ENCODE data around the gene MEGF6.

Gene MEGF6

GRCh38 chr1:3522564-3523265 is 88.6 kb downstream of the MEGF6 start:
- H3K9me3 ChIP-seq (ENCODE audit: insufficient read depth, low read length) = no peaks in the 10 kb centered on the region
- H3K79me2 ChIP-seq (ENCODE audit: low read length) = no peaks in the 10 kb centered on the region
- no peaks in the 10 kb centered on the region for H3K27me3 ChIP-seq (ENCODE audit: low read depth, low read length)
- no peak overlapping the region for H3K4me2 ChIP-seq (ENCODE audit: low read length)
- no peak overlapping the region for H2AFZ ChIP-seq (ENCODE audit: low read depth, low read length)
- H3K27ac ChIP-seq (ENCODE audit: low read length) = no peak overlapping the region
- H4K20me1 ChIP-seq (ENCODE audit: insufficient read depth, low read length) = no peaks in the 10 kb centered on the region
- no peaks in the 10 kb centered on the region for H3K4me1 ChIP-seq (ENCODE audit: low read length)
- H3K9ac ChIP-seq (ENCODE audit: low read length) = no peak overlapping the region
- TF ChIP-seq CTCF (IDR thresholded peaks at IDR 0.05; ENCODE audit: low read depth, low read length) = no peak
- no peak for TF ChIP-seq EZH2phosphoT487 (IDR thresholded peaks at IDR 0.05; ENCODE audit: low read depth)
- no peaks in the 10 kb centered on the region for H3K36me3 ChIP-seq (replicated peaks; ENCODE audit: low read depth, low read length)
- no peak overlapping the region for H3K4me3 ChIP-seq (ENCODE audit: low read length)

GRCh38 chr1:3522112-3522511 is 89.2 kb downstream of the MEGF6 start:
- no peaks in the 10 kb centered on the region for H3K27me3 ChIP-seq (ENCODE audit: low read depth, low read length)
- no peaks in the 10 kb centered on the region for H3K4me1 ChIP-seq (ENCODE audit: low read length)
- H3K36me3 ChIP-seq (replicated peaks; ENCODE audit: low read depth, low read length) = no peaks in the 10 kb centered on the region
- H3K79me2 ChIP-seq (ENCODE audit: low read length) = no peaks in the 10 kb centered on the region
- H2AFZ ChIP-seq (ENCODE audit: low read depth, low read length) = no peak overlapping the region
- H3K4me3 ChIP-seq (ENCODE audit: low read length) = no peak overlapping the region
- no peak overlapping the region for H3K4me2 ChIP-seq (ENCODE audit: low read length)
- no peaks in the 10 kb centered on the region for H4K20me1 ChIP-seq (ENCODE audit: insufficient read depth, low read length)
- H3K27ac ChIP-seq (ENCODE audit: low read length) = no peak overlapping the region
- H3K9me3 ChIP-seq (ENCODE audit: insufficient read depth, low read length) = no peaks in the 10 kb centered on the region
- TF ChIP-seq EZH2phosphoT487 (IDR thresholded peaks at IDR 0.05; ENCODE audit: low read depth) (no peak), CTCF (IDR thresholded peaks at IDR 0.05; ENCODE audit: low read depth, low read length) (no peak)
- no peak overlapping the region for H3K9ac ChIP-seq (ENCODE audit: low read length)

- Histone ChIP-seq H3K27me3 (ENCODE audit: low read depth, low read length) (no peaks in the 10 kb centered on the region), H3K79me2 (ENCODE audit: low read length) (no peaks in the 10 kb centered on the region), H2AFZ (ENCODE audit: low read depth, low read length) (no peak overlapping the region), H3K4me3 (ENCODE audit: low read length) (no peak overlapping the region), H3K9ac (ENCODE audit: low read length) (no peak overlapping the region), H3K4me1 (ENCODE audit: low read length) (no peaks in the 10 kb centered on the region), H3K4me2 (ENCODE audit: low read length) (no peak overlapping the region), H4K20me1 (ENCODE audit: insufficient read depth, low read length) (no peaks in the 10 kb centered on the region), H3K9me3 (ENCODE audit: insufficient read depth, low read length) (no peaks in the 10 kb centered on the region), H3K27ac (ENCODE audit: low read length) (no peak overlapping the region), H3K36me3 (replicated peaks; ENCODE audit: low read depth, low read length) (no peaks in the 10 kb centered on the region)
- TF ChIP-seq EZH2phosphoT487 (IDR thresholded peaks at IDR 0.05; ENCODE audit: low read depth) (no peak), CTCF (IDR thresholded peaks at IDR 0.05; ENCODE audit: low read depth, low read length) (no peak)
Measured at GRCh38 chr1:3521426-3521825, 89.9 kb downstream of the MEGF6 start.

- Histone ChIP-seq H3K36me3 (replicated peaks; ENCODE audit: low read depth, low read length) (no peaks in the 10 kb centered on the region), H3K4me1 (ENCODE audit: low read length) (no peaks in the 10 kb centered on the region), H4K20me1 (ENCODE audit: insufficient read depth, low read length) (no peaks in the 10 kb centered on the region), H3K9me3 (ENCODE audit: insufficient read depth, low read length) (no peaks in the 10 kb centered on the region), H2AFZ (ENCODE audit: low read depth, low read length) (no peak overlapping the region), H3K27ac (ENCODE audit: low read length) (no peak overlapping the region), H3K4me2 (ENCODE audit: low read length) (no peak overlapping the region), H3K79me2 (ENCODE audit: low read length) (no peaks in the 10 kb centered on the region), H3K27me3 (ENCODE audit: low read depth, low read length) (no peaks in the 10 kb centered on the region), H3K9ac (ENCODE audit: low read length) (no peak overlapping the region), H3K4me3 (ENCODE audit: low read length) (no peak overlapping the region)
- TF ChIP-seq EZH2phosphoT487 (IDR thresholded peaks at IDR 0.05; ENCODE audit: low read depth) (no peak), CTCF (IDR thresholded peaks at IDR 0.05; ENCODE audit: low read depth, low read length) (no peak)
Measured at GRCh38 chr1:3520419-3521378, 90.6 kb downstream of the MEGF6 start.

All from OCI-LY3 (cell line).